Activated T-helper 1 cell treated with anti-CD3 and anti-CD28 coated beads, Interleukin-12 subunit alpha, Interleukin-12 subunit beta, Interleukin-2, Interleukin-4 antibody, amounts not matched to agents 30 ng/mL and 10 ng/mL and 1 ng/mL, durations not matched to agents 14 hours and 24 hours and 36 hours (primary cell): ENCODE data around the gene MAOB. TPM values are rescaled to one million over a fixed set of nuclear protein-coding genes. Genes with fewer than 3 reads are reported as not detected.

ENCODE experiments used
- DNase-seq: peaks from one replicate; pipeline ENCODE4 v3.0.0; 2021; ENCODE audit warnings: low spot score
- H3K27ac Mint-ChIP-seq: one replicate; pipeline ENCODE4 v1.8.0; 2021; ENCODE audit warnings: mild to moderate bottlenecking, mixed read lengths
- H3K27me3 Mint-ChIP-seq: one replicate; pipeline ENCODE4 v1.8.0; 2022; ENCODE audit warnings: mild to moderate bottlenecking, moderate library complexity, mixed read lengths; ENCODE audit not compliant: insufficient read depth
- H3K36me3 Mint-ChIP-seq: one replicate; pipeline ENCODE4 v1.8.0; 2021; ENCODE audit warnings: low read depth, mixed read lengths
- H3K4me1 Mint-ChIP-seq: one replicate; pipeline ENCODE4 v1.8.0; 2021; ENCODE audit warnings: low read depth, mixed read lengths
- H3K4me3 Mint-ChIP-seq: one replicate; pipeline ENCODE4 v1.8.0; 2021; ENCODE audit warnings: mild to moderate bottlenecking, moderate library complexity, mixed read lengths
- H3K9me3 Mint-ChIP-seq: one replicate; pipeline ENCODE4 v1.8.0; 2021; ENCODE audit warnings: mixed read lengths
- intact Hi-C: fragments of 100-400 bp; cut with micrococcal nuclease; formaldehyde crosslinking; loops from one replicate; pipeline ENCODE4 v1.15.1; 2024
- total RNA-seq: library from RNA; stranded (reverse); gene quantifications from 2 replicates; pipeline ENCODE4 v1.2.3, GENCODE V29; 2022

Gene MAOB
- total RNA-seq, 1 donor from 2014 or later, result not detected

GRCh38 chrX:43878906-43879526 lies 3.2 kb downstream of the MAOB start:
- H3K36me3 Mint-ChIP-seq, result no peaks in the 10 kb centered on the region
- H3K27ac Mint-ChIP-seq, result no peak overlapping the region
- intact Hi-C loops, result no loop called here
- peaks cover 3% of the 10 kb centered on the region for H3K27me3 Mint-ChIP-seq
- no peak for DNase-seq
- H3K4me3 Mint-ChIP-seq, result no peak overlapping the region
- no peaks in the 10 kb centered on the region for H3K9me3 Mint-ChIP-seq
- no peaks in the 10 kb centered on the region for H3K4me1 Mint-ChIP-seq

- H3K27me3 Mint-ChIP-seq, result no peaks in the 10 kb centered on the region
- no peaks in the 10 kb centered on the region for H3K4me1 Mint-ChIP-seq
- DNase-seq, result no peak
- no peaks in the 10 kb centered on the region for H3K9me3 Mint-ChIP-seq
- no peak overlapping the region for H3K4me3 Mint-ChIP-seq
- intact Hi-C loops, result no loop called here
- no peak overlapping the region for H3K27ac Mint-ChIP-seq
- H3K36me3 Mint-ChIP-seq, result no peaks in the 10 kb centered on the region
Measured at GRCh38 chrX:43876680-43877079, 5.6 kb downstream of the MAOB start.

- H3K9me3 Mint-ChIP-seq, result no peaks in the 10 kb centered on the region
Measured at GRCh38 chrX:43870758-43871419, 11.4 kb downstream of the MAOB start.

DNA sequence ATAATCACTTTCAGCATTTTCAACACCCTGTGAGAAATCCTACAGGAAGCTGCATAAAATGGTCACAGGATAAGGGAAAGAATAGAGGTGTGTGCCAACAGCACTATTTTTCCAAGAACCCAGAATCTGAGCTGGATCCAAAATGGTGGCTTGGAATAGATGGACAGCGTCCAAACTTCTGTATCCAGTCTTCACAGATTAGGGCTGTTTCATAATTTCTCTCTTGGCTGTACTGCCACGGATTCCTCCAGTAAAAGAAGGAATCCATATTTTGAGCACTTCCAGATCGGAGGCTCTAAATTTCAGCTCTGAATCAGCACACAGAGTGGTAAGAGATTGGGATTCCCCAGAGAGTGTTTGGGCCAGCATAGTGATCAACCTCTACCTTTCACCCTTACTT lies 12.2 kb downstream of the MAOB start:
- intact Hi-C loops, result no loop called here
- Mint-ChIP-seq H3K36me3 (no peaks in the 10 kb centered on the region), H3K4me3 (no peak overlapping the region), H3K4me1 (no peaks in the 10 kb centered on the region), H3K27me3 (no peaks in the 10 kb centered on the region), H3K9me3 (no peaks in the 10 kb centered on the region), H3K27ac (no peak overlapping the region)
- no peak for DNase-seq

More at GRCh38 chrX:43870758-43871419, 11.4 kb downstream of the MAOB start:
- Mint-ChIP-seq H3K36me3 (no peaks in the 10 kb centered on the region), H3K27ac (no peak overlapping the region), H3K4me1 (no peaks in the 10 kb centered on the region), H3K27me3 (no peaks in the 10 kb centered on the region), H3K4me3 (no peak overlapping the region)
- DNase-seq, result no peak
- intact Hi-C loops, result no loop called here

- DNase-seq, result no peak
- intact Hi-C loops, result no loop called here
- Mint-ChIP-seq H3K27ac (no peak overlapping the region), H3K9me3 (no peaks in the 10 kb centered on the region), H3K4me3 (no peak overlapping the region), H3K4me1 (no peaks in the 10 kb centered on the region), H3K36me3 (no peaks in the 10 kb centered on the region), H3K27me3 (no peaks in the 10 kb centered on the region)
Measured at GRCh38 chrX:43868791-43869190, 13.5 kb downstream of the MAOB start.

GRCh38 chrX:43866423-43866822 lies 15.8 kb downstream of the MAOB start:
- Mint-ChIP-seq H3K4me3 (no peak overlapping the region), H3K27me3 (no peaks in the 10 kb centered on the region), H3K4me1 (no peaks in the 10 kb centered on the region), H3K36me3 (no peaks in the 10 kb centered on the region), H3K27ac (no peak overlapping the region), H3K9me3 (no peaks in the 10 kb centered on the region)
- intact Hi-C loops, result no loop called here
- DNase-seq, result no peak

GRCh38 chrX:43865791-43866190 lies 16.5 kb downstream of the MAOB start:
- intact Hi-C loops, result no loop called here
- Mint-ChIP-seq H3K9me3 (no peaks in the 10 kb centered on the region), H3K4me1 (no peaks in the 10 kb centered on the region), H3K4me3 (no peak overlapping the region), H3K27me3 (no peaks in the 10 kb centered on the region), H3K27ac (no peak overlapping the region), H3K36me3 (no peaks in the 10 kb centered on the region)
- no peak for DNase-seq

GRCh38 chrX:43862434-43862833 lies 19.8 kb downstream of the MAOB start:
- Mint-ChIP-seq H3K36me3 (no peaks in the 10 kb centered on the region), H3K27me3 (no peaks in the 10 kb centered on the region), H3K9me3 (no peaks in the 10 kb centered on the region), H3K4me3 (no peak overlapping the region), H3K27ac (no peak overlapping the region), H3K4me1 (no peaks in the 10 kb centered on the region)
- DNase-seq, result no peak
- intact Hi-C loops, result no loop called here

DNA sequence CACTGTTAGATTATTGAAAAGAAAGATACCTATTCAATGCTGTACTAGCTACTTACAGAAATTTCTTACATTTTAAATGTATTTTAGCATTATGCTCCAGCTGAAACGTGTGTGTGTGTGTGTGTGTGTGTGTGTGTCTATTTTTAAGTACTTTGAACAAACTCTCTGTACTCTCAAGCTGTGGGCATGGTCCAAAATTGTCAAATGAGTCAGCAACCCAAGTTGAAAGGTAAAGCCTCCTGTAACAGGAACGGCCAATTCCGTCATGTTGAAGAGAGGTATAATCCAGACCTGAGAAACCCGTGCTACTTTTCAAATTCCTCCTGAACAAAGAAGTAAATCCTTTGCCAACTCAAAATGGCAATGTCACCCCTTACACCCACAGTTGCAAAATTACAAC lies 20.5 kb downstream of the MAOB start:
- Mint-ChIP-seq H3K4me3 (no peak overlapping the region), H3K27ac (no peak overlapping the region), H3K36me3 (no peaks in the 10 kb centered on the region), H3K9me3 (no peaks in the 10 kb centered on the region), H3K4me1 (no peaks in the 10 kb centered on the region), H3K27me3 (no peaks in the 10 kb centered on the region)
- intact Hi-C loops, result no loop called here
- no peak for DNase-seq

GRCh38 chrX:43860646-43861370 lies 21.4 kb downstream of the MAOB start:
- DNase-seq, result no peak
- no peaks in the 10 kb centered on the region for H3K36me3 Mint-ChIP-seq
- no peak overlapping the region for H3K27ac Mint-ChIP-seq
- H3K4me3 Mint-ChIP-seq, result no peak overlapping the region
- no peaks in the 10 kb centered on the region for H3K27me3 Mint-ChIP-seq
- intact Hi-C loops, result no loop called here
- no peaks in the 10 kb centered on the region for H3K9me3 Mint-ChIP-seq
- H3K4me1 Mint-ChIP-seq, result no peaks in the 10 kb centered on the region

GRCh38 chrX:43853225-43853828 lies 28.9 kb downstream of the MAOB start:
- DNase-seq, result no peak
- Mint-ChIP-seq H3K27me3 (no peaks in the 10 kb centered on the region), H3K4me1 (no peaks in the 10 kb centered on the region), H3K36me3 (no peaks in the 10 kb centered on the region), H3K27ac (no peak overlapping the region), H3K9me3 (no peaks in the 10 kb centered on the region), H3K4me3 (no peak overlapping the region)
- intact Hi-C loops, result no loop called here

GRCh38 chrX:43850629-43851028 lies 31.6 kb downstream of the MAOB start:
- Mint-ChIP-seq H3K27me3 (no peaks in the 10 kb centered on the region), H3K36me3 (no peaks in the 10 kb centered on the region), H3K4me3 (no peak overlapping the region), H3K27ac (no peak overlapping the region), H3K9me3 (no peaks in the 10 kb centered on the region), H3K4me1 (no peaks in the 10 kb centered on the region)
- no peak for DNase-seq
- intact Hi-C loops, result no loop called here

DNA sequence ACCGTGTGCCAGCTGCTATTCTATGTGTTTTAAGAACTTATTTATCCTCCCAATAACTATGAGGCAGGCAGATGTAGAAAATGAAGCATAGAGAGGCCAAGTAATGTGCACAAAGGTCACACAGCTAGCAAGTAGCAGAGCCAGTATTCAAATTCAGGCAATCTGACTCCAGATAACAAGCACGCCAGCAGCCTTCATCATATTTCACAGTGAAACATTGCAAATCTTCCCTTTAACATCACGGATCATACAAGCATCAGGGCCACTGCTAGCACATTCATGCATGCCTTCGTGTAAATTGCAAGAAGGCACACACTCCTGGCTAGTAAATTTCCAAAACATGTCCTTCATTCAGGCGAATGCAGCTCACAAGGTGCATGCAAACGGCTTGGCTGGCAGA lies 33.1 kb downstream of the MAOB start:
- H3K9me3 Mint-ChIP-seq, result no peaks in the 10 kb centered on the region
- H3K4me3 Mint-ChIP-seq, result no peak overlapping the region
- intact Hi-C loops, result no loop called here
- no peak overlapping the region for H3K27ac Mint-ChIP-seq
- no peaks in the 10 kb centered on the region for H3K36me3 Mint-ChIP-seq
- H3K27me3 Mint-ChIP-seq, result no peaks in the 10 kb centered on the region
- no peak for DNase-seq
- H3K4me1 Mint-ChIP-seq, result no peaks in the 10 kb centered on the region
